ENCODE measurements around the gene PIRT. TPM values are rescaled to one million over a fixed set of nuclear protein-coding genes. Genes with fewer than 3 reads are reported as not detected.
"Not testable (repeated sequence)": the region's sequence is repeated elsewhere in the genome, so short reads cannot be mapped to it uniquely, and the experiment has no call there.

Gene PIRT
- total and polyA plus RNA-seq, 10 donors = 0.02 TPM; not detected in 9

DNA sequence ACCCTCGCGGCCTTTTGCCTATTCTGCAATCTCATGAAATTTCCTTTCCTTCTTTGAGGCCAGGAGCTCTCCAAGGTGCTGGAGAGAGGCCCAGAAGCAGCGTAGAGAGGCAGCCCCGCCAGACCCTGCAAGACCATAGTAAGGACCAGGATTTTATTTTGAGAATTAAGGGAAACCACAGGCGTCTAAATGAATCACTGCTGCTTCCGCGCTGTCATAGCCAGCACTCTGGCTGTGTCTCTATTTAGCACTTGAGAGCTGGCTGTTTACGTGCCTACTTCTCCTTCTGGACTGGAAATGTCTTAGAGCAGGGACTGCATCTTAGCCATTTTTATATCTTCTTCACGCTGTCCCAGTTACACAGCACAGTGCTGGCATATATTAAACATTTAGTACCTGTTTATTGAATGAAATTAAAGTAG lies 37.6 kb upstream of the PIRT start:
- no peak overlapping the region for H3K4me3 ChIP-seq
- H3K4me1 ChIP-seq = no peaks in the 10 kb centered on the region
- no peak for DNase-seq
- no peaks in the 10 kb centered on the region for H3K36me3 ChIP-seq
- TF ChIP-seq, protein P1, sequence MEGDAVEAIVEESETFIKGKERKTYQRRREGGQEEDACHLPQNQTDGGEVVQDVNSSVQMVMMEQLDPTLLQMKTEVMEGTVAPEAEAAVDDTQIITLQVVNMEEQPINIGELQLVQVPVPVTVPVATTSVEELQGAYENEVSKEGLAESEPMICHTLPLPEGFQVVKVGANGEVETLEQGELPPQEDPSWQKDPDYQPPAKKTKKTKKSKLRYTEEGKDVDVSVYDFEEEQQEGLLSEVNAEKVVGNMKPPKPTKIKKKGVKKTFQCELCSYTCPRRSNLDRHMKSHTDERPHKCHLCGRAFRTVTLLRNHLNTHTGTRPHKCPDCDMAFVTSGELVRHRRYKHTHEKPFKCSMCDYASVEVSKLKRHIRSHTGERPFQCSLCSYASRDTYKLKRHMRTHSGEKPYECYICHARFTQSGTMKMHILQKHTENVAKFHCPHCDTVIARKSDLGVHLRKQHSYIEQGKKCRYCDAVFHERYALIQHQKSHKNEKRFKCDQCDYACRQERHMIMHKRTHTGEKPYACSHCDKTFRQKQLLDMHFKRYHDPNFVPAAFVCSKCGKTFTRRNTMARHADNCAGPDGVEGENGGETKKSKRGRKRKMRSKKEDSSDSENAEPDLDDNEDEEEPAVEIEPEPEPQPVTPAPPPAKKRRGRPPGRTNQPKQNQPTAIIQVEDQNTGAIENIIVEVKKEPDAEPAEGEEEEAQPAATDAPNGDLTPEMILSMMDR (IDR thresholded peaks at IDR 0.05 in 8 of 11, conservative IDR thresholded peaks at IDR 0.05 in 3 of 11) = no peak
- no peak for TF ChIP-seq POLR2AphosphoS5 (IDR thresholded peaks at IDR 0.05)
- no peak for TF ChIP-seq POLR2A (IDR thresholded peaks at IDR 0.05)
- WGBS, 5 donors = 9 to 17% (median 12%) methylated on average over 9 of the region's 9 CpGs
- H3K27ac ChIP-seq = no peak overlapping the region
- H3K9me3 ChIP-seq = no peaks in the 10 kb centered on the region
- H3K27me3 ChIP-seq (replicated peaks in 1 of 7) = peaks cover 0 to 29% (median 0%) of the 10 kb centered on the region in 7 donors
- intact Hi-C loops (cut with DNase I; ENCODE audit: low total_unique reads) = loop anchor here (5.0 kb wide), 2 partner anchors 1062 to 1107 kb away; no protein-coding TSS in a partner anchor

DNA sequence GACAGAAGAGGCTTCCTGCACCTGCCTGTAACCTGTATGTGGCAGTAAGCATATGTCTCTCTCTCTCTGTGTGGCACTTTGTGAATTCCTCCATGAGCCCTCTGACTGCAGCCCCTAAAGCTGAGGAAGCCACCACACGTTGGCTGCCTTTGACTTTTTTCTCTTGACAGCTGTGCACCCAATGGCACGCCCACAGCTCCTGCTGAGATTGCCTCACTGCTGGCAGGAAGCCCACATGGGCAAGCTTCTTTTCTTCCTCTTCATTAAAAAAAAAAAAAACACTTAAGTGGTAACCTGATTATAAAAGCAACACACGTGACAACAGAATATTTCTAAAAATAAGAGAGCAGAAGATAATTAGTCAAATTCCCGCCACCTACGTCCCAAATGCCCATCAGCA lies 34.0 kb upstream of the PIRT start:
- H3K4me3 ChIP-seq = no peak overlapping the region
- peaks cover 0 to 10% (median 0%) of the 10 kb centered on the region in 7 donors for H3K27me3 ChIP-seq (replicated peaks in 1 of 7)
- H3K9me3 ChIP-seq = peaks cover 0 to 12% (median 0%) of the 10 kb centered on the region in 8 donors
- H3K4me1 ChIP-seq = no peaks in the 10 kb centered on the region
- H3K36me3 ChIP-seq = no peaks in the 10 kb centered on the region
- H3K27ac ChIP-seq = no peak overlapping the region
- intact Hi-C loops (cut with DNase I; ENCODE audit: low total_unique reads) = no loop called here
- TF ChIP-seq, protein P1 (IDR thresholded peaks at IDR 0.05 in 8 of 11, conservative IDR thresholded peaks at IDR 0.05 in 3 of 11) = no peak
- TF ChIP-seq POLR2A (IDR thresholded peaks at IDR 0.05) (no peak), POLR2AphosphoS5 (IDR thresholded peaks at IDR 0.05) (no peak)
- 41 to 51% (median 44%) methylated on average over 5 of the region's 5 CpGs for WGBS, 5 donors
- no peak for DNase-seq

DNA sequence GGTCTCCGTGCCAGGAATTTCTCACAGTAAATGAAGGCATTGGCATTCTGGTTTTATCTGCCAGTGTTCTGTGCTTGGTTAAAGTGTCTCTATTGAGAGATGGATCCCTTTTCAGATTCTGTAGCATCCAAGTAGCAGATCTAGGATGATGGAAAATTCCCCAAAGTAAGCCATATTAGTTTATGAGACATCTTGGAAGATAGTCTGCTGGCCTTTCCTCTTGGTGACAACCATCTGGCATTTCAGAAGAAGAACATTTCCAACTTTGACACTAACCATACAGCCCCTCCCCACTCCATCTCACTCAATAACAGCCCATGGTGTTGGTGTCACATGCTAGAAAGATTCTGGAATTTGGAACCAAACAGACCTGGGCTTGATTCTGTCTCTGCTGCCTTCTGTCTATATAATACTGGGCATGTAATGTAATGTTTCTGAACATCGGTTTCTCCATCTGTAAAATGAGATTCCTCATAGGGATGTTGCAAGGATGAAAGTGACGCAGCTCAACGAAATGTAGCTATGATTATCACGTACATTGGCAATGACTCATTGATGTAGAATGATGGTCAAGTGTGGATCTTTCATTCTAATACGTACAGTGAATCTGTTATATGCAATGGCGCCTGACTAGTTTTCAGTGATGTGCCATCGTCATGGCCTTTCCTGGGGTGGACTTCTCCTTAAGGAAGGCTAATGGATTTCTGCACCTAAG lies 32.6 kb upstream of the PIRT start:
- Histone ChIP-seq H3K4me3 (no peak overlapping the region), H3K27ac (no peak overlapping the region), H3K9me3 (peaks cover 0 to 12% (median 0%) of the 10 kb centered on the region in 8 donors), H3K4me1 (no peaks in the 10 kb centered on the region), H3K27me3 (replicated peaks in 1 of 7) (peaks cover 0 to 2% (median 0%) of the 10 kb centered on the region in 7 donors), H3K36me3 (no peaks in the 10 kb centered on the region)
- 84 to 91% (median 88%) methylated on average over 8 of the region's 8 CpGs for WGBS, 5 donors
- intact Hi-C loops (cut with DNase I; ENCODE audit: low total_unique reads) = no loop called here
- TF ChIP-seq POLR2A (IDR thresholded peaks at IDR 0.05) (no peak), POLR2AphosphoS5 (IDR thresholded peaks at IDR 0.05) (no peak)
- TF ChIP-seq, protein P1 (IDR thresholded peaks at IDR 0.05 in 8 of 11, conservative IDR thresholded peaks at IDR 0.05 in 3 of 11) = no peak
- DNase-seq = no peak

DNA sequence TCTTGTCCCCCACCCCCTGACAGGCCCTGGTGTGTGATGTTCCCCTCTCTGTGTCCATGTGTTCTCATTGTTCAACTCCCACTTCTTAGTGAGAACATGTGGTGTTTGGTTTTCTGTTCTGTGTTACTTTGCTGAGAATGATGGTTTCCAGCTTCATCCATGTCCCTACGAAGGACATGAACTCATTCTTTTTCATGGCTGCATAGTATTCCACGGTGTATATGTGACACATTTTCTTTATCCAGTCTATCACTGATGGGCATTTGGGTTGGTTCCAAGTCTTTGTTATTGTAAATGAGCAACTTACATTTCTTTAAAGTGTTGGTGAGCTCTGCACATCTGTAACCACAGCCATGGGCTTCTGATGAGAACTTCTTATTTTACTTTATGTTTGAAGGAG lies 30.9 kb upstream of the PIRT start:
- DNase-seq; H3K27me3 ChIP-seq (replicated peaks in 1 of 7); H3K36me3 ChIP-seq; H3K4me3 ChIP-seq; H3K27ac ChIP-seq; intact Hi-C loops (cut with DNase I; ENCODE audit: low total_unique reads); H3K4me1 ChIP-seq: not testable (repeated sequence)
- H3K9me3 ChIP-seq = peaks cover 0 to 12% (median 0%) of the 10 kb centered on the region in 8 donors
- 77 to 94% (median 82%) methylated on average over 2 of the region's 2 CpGs for WGBS, 5 donors

Data from spleen (tissue), 11 donors.